ENCODE data around the gene ZFP64.

DNA sequence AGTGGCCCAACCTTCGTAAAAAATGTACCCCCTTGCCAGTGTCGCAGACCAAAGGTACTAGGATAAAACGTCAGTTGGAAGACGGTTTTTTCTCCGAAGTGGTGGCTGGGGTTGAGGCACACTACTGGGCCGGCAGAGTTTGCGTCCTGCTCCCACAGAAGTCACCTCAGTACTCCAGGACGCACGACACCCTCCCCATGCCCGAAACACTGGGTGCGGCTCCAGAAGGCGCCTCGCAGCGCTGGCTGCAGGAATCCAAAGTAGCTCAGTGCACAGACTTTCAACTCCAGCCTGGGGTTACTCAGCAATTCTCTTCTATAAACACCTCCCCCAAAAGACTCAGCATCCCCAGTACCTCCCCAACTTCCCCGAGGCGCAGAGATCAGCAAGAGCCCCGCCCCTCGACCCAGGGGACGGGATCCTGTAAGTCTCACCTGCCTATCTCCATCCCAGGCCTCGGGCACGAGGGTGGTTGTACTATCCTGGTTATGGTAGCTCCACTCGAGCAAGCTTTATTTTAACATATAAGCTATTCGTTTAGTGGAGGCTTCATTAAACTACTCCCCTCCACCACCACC, 88.2 kb downstream of the ZFP64 start:
- no peak for TF ChIP-seq POLR2A (IDR thresholded peaks at IDR 0.05; ENCODE audit: low read length)
- no peak for TF ChIP-seq GATA1 (IDR thresholded peaks at IDR 0.05; ENCODE audit: low read depth, low read length)

Measured in erythroblast (primary cell).